GM12874 (cell line): ENCODE measurements around the gene SERPINH1.

ENCODE experiments used
- TF ChIP-seq, protein P1 (sequence below): IDR thresholded peaks from 2 replicates; pipeline ENCODE4 v1.5.1; 2011; ENCODE audit warnings: low read depth, mild to moderate bottlenecking, control low read depth, low read length, moderate library complexity; ENCODE audit not compliant: insufficient read depth

Gene SERPINH1

DNA sequence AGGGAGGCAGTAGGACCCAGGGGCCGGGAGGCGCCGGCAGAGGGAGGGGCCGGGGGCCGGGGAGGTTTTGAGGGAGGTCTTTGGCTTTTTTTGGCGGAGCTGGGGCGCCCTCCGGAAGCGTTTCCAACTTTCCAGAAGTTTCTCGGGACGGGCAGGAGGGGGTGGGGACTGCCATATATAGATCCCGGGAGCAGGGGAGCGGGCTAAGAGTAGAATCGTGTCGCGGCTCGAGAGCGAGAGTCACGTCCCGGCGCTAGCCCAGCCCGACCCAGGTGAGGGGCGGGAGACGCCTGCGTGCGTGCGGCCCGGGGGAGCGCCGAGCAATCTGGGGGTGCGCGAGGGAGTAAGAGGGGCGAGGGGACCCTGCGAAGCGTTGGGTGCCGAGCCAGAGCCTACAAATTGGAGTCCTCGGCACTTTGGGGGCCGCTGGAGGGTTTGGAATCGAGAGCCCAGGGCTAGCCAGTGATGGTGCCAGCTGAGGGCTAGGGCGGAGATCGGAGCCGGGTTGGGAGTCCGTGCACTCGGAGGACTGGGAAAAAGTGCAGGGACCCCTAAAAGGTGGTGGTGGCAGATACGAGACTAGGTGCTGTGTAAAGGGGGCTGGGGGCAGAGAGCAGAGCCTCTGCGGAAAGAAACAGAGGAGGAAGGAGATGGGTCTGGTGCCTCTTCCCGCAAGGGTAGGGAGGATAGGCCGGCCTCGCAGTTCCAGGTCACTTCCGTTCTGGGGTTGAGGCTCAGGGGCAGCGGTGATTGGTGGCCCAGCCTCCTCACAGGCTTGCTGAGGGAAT is at the start of gene SERPINH1:
Gene SERPINH1, plus strand, starts transcription at position 206 of the 788 bp plus-strand sequence. CDS start 4,097 bp downstream, outside the sequence.
- TF ChIP-seq, protein P1, sequence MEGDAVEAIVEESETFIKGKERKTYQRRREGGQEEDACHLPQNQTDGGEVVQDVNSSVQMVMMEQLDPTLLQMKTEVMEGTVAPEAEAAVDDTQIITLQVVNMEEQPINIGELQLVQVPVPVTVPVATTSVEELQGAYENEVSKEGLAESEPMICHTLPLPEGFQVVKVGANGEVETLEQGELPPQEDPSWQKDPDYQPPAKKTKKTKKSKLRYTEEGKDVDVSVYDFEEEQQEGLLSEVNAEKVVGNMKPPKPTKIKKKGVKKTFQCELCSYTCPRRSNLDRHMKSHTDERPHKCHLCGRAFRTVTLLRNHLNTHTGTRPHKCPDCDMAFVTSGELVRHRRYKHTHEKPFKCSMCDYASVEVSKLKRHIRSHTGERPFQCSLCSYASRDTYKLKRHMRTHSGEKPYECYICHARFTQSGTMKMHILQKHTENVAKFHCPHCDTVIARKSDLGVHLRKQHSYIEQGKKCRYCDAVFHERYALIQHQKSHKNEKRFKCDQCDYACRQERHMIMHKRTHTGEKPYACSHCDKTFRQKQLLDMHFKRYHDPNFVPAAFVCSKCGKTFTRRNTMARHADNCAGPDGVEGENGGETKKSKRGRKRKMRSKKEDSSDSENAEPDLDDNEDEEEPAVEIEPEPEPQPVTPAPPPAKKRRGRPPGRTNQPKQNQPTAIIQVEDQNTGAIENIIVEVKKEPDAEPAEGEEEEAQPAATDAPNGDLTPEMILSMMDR = no peak

DNA sequence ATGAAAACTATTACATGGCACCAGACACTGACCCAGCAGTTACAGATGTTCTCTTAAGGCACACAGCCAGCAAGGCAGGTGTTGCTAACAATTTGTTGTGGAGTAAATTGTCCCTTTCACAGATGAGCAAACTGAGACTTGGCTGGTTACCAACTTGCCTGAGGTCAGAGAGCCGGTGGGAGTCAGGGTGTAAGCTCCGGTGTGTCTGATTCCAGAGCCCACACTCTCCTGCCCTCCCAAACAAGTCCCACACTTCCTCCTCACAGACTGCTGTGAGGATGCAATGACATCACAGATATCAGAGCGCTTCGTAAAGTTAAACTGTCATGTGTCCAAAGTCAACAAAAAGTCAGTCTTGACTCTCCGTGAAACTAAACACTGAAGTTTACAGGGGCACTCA is 48.8 kb upstream of the SERPINH1 start:
- TF ChIP-seq, protein P1 = no peak

DNA sequence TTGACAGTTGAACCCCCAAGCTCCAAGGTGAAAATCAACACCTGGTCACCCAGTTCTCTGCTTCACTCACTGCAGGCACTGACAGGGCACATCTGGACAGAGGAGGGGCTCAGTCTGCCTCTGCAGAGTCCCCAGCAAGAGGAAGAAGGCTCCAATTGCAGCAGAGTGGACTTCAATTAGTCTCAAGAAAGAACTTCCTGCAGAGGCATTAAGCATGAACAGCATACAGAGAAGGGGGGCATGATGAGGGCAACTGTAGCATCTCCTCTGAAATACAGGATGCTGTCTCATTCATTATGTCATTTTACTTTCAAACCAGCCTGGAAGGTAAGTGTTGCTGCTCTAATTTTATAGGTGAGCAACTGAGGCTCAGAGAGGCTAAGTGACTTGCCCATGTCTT is 47.5 kb upstream of the SERPINH1 start:
- TF ChIP-seq, protein P1 = no peak

DNA sequence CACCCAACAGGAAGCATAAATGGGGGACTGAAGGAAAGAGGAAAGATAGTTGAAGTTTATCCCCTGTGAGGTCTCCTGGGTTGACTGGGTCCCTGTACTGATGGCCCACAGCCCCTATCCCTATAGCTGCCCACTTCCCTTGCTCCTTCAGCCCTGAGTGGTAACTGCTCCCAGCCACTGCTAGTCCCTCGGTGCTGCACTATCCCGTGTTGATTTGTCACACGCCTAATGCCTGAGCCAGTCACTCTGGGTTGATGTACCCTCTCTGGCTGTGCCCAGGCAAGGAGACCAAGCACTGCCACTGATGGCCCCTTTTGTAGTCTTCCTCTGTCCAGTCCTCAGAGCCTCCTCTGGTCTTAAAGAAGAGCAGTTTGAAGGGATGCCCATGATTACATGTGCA is 45.9 kb upstream of the SERPINH1 start:
- TF ChIP-seq, protein P1 = no peak

DNA sequence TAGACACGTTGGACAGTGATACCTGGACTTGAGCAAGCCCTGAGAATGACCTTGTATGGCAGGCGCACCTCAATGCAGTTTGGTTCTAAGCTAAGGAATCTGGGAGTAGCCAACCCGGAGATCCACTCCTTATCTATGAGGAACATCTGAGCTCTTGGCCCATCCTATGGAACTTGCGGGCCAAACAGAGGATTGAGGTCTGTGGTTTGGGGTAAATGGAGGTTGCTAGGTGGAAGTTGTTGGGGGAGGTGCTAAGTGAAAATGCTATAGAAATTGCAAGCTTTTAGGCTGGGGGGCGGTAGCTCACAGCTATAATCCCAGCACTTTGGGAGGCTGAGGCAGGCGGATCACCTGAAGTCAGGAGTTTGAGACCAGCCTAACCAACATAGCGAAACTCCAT is 45.2 kb upstream of the SERPINH1 start:
- TF ChIP-seq, protein P1 = no peak

DNA sequence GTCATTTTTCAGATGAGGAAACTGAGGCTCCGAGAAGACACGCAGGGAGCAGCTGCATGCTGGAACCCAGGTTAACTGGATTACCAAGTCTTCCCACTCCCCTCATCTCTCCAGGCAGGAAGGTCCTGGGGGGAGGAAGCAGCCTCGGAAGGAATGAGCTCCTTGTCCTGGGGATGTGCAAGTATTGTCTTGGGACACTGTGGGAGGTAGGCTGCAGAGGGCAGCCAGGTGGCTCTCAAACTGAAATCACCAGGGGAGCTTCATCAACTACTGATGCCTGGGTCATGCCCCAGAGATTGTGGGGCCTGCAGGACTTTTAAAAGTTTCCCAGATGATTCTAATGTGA is 43.9 kb upstream of the SERPINH1 start:
- TF ChIP-seq, protein P1 = no peak

DNA sequence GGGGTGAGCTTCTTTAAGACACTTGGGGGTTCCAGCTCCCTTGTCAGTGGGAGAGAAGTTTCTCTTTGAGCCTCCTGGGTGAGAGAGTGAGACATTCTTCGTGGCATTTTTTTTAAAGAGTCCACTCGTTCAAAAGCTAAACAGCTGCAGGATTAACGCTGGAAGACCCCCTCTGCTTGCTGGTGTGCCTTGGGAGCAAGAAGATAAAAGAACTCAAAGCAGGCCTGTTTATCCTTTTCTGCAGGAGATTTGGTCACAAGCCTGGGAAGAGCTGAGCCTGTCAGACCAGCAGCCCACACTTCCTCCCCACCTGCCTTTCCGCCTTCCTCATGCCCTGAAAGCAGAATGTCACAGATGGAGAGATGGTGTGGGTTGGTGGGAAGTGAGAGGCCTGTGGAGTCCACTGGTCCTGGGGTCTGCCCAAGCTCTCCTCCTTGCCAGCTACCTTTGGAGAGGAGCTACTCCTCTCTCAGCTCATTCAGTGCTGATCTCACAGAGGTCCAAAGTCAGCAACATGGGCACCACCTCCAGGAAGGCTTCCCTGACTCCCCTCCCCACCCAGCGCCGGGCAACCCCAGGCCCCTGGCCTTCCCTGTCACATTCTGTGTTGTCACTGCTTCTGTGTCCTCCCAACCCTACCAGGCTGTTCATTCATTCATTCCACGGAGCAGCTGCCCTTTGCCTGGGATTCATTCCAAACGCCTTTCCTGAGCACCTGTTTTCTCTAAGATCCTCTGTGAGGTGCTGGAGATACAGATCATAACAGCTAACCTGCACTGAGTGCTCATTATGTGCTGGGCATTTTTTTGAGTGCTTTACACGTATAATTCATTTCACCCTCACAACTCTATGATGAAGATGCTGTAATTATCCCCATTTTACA is 43.0 kb upstream of the SERPINH1 start:
- TF ChIP-seq, protein P1 = no peak
